Measurements from ENCODE around the gene VPS13A.
"Not testable (repeated sequence)": the region's sequence is repeated elsewhere in the genome, so short reads cannot be mapped to it uniquely, and the experiment has no call there.

The VPS13A gene

DNA sequence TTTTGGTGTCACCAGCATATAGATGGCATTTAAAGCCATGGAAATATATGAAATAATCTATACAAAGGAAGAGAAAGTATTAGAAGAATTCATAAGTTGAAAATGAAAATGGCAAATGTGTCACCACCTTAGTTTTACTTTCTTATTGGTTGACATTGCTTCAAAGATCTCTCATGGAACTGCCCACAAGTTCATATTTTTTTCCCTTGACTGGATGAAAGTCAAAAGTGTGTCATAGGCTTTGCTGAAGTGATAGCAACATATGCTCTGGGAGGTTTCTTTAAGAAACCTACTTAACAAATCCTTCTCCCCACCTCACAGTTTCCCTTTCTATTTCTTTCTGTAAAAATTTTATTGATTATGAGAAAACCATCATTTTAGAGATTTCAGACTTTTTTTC is 127.2 kb downstream of the VPS13A start:
- no peak for DNase-seq (ENCODE audit: low read depth in 2 of 3, low spot score in 1 of 3)

DNA sequence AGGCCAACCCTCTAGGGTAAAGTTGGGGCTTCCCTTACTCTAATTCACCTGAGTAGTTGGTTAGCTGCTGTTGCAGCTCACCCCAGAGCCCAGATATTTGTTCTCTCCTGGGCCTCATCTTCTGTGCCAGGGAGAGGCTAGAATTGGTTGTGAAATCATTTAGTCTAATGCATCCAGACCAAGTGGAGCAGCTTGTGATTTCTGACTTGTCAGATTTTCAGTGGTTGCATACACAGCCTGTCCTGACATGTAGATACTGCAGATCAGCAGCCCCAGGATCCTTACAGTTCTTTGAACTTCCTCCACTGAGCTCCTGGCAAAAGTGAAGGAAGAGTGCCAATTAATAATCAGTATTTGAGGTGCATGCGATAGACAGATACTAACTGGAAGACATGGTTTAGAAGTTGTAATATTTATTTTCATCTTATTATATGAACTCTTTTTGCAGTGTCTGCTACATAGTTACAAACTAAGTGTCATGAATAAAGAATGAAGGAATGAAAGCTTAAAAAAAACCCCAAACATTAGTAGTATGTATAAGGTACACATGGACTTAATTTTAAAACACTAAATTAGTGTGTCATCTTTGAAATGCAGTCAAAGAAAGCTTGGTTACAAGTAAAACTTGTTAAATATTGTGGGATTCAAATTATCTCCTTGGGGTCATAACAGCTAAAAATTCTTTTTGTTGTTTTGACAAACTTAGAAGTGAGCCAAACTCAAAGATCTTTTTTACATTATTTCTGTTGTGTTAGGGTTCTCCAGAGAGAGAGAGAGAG is 128.5 kb downstream of the VPS13A start:
- no peak for DNase-seq (ENCODE audit: low read depth in 2 of 3, low spot score in 1 of 3)

DNA sequence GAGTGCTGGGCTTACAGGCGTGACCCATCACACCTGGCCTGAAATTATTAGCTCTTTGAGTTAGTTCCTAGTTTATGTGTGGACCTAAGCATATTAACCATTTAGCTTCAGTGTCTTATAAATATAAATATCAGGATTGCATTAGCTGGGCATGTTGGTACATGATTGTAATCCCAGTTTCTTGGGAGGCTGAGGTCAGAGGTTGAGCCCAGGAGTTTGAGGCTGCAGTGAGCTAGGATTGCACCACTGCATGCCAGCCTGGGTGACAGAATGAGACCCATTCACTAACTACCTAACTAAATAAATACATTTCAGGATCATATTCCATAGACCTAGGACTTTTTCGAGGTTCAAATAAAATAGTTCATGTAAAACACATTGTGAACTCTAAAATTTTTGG is 129.8 kb downstream of the VPS13A start:
- DNase-seq (ENCODE audit: low read depth in 2 of 3, low spot score in 1 of 3): no peak

DNA sequence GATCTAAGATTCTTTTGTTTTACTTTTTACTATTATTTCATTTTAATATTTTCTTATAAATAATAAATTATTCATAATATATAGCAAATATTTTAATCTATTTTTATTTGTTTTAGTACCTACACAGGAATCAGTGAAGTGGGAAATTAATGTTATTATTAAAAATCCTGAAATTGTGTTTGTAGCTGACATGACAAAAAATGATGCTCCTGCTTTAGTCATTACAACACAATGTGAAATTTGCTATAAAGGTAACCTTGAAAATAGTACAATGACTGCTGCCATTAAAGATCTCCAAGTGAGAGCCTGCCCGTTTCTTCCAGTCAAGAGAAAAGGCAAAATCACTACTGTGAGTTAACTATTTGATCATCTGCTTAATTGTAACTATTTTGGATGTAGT is 138.7 kb downstream of the VPS13A start:
- no peak for DNase-seq (ENCODE audit: low read depth in 2 of 3, low spot score in 1 of 3)

DNA sequence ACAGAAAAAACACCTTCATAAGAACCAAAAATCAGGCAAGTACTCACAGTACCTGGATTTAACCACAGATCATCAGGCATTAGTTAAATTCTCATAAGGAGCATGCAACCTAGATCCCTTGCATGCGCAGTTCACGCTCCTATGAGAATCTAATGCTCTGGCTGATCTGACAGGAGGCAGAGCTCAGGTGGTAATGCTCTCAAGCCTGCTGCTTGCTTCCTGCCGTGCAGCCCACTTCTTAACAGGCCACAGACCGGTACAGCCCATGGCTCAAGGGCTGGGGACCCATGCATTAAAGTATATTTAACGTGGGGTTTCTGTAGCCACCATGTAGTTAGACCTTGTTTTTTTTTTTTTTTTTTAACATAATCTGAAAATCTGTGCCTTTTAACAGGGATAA is 147.7 kb downstream of the VPS13A start:
- no peak for DNase-seq (ENCODE audit: low read depth in 2 of 3, low spot score in 1 of 3)

DNA sequence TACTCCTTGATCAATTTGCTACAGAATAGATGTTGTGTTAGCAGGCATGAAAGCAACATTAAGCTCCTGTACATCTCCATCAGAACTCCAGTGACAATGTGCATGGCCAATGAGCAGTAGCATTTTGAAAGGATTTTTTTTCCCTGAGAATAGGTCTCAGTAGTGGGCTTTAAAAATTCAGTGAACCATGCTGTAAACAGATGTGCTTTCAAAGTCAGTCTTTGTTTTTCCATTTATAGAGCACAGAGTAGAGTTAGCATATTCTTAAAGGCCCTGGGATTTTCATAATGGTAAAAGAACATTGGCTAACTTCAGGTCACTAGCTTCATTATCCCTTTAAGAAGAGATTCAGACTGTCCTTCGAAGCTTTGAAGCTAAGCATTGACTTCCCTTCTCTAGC is 150.8 kb downstream of the VPS13A start:
- DNase-seq (ENCODE audit: low read depth in 2 of 3, low spot score in 1 of 3): no peak

DNA sequence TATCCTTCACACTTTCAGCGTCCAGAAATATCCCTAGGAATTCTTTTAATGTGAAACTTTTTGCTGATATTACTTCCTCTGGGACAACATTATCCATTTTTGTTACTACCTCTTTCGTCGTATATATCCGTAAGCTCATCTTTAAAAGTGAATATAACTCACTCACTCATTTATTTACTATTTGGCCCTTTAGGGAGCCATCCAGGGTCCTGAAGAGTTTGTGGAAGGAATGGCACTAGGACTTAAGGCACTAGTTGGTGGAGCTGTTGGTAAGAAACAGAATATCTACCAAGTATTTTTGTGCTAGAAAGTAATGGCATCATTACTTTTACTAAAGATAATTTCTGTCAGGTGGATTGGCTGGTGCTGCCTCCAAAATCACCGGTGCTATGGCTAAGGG is 192.7 kb downstream of the VPS13A start:
- DNase-seq (ENCODE audit: low read depth in 2 of 3, low spot score in 1 of 3): no peak

DNA sequence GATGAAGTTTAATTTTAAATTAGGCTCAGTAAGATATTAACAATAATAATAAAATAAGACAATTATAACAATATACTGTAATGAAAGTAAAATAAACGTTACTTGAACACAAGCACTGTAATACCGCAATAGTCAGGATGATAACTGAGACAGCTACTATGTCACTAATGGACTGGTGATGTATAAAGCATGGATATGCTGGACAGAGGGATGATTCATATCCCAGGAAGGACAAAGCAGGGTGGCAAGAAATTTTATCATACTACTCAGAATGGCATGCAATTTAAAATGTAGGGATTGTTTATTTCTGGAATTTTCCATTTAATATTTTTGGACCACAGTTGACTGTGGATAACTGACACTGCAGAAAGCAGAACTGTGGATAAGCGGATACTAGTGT is 196.9 kb downstream of the VPS13A start:
- DNase-seq (ENCODE audit: low read depth in 2 of 3, low spot score in 1 of 3): no peak

DNA sequence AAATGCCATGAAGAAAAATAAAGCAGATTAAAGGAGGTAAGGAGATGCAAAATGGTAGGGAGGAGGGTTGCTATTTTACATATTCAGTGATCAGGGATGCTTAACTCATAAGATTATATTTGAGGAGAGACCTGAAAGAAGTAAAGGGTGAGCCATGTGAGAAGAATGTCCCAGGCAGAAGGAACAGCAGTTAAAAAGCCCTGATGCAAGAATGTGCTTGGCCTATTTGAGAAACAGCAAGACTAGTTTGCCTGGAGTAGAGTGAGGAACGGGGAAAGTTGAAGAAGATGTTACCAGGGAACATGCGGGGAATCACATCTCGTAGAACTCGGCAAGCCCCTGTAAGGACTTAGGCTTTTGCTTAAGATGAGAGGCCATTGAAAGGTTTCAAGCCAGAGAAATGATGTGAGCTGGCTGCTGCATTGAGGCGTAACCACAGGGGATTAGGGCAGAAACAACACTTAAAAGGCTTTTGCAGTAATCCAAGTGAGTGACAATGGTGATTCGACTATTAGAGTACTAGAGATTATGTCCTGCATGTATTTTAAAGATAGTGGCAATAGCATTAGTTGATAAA is 198.7 kb downstream of the VPS13A start:
- DNase-seq (ENCODE audit: low read depth in 2 of 3, low spot score in 1 of 3): no peak

DNA sequence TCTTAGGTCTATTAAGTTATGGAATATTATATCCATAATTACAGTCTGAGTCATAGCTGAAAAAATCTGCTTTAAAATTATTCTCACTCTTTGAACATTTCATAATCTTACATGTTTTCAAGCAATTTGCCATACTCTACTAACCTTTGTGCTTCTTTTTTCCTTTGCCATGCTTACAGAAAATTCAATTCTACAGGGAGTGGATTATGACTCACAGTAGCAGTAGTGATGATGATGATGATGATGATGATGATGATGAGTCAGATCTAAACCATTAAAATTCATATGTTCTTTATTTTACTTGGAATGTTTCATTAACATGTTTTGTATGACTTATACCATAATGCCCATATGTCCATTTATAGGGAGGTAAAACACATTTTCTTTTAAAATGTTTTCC is 207.1 kb downstream of the VPS13A start:
- DNase-seq (ENCODE audit: low read depth in 2 of 3, low spot score in 1 of 3): no peak

DNA sequence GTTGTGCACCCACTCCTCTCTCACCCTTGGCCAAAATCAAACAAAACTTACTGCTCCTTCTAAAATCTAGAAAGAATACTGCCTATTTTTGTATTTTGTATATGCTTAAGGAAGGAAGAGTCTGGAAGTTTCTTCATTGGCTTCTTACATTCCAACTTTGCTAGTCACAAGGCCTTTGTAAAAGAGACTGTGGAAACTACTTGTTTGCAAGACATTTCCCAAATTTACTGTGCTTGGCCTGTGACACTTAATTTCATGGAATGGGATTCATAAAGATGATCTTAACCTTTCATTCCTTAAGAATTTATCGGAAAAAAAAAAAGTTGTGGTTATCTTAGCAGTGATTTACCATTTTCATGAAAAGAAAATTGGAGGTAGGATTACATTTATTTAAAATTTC is 208.9 kb downstream of the VPS13A start:
- DNase-seq (ENCODE audit: low read depth in 2 of 3, low spot score in 1 of 3): no peak

DNA sequence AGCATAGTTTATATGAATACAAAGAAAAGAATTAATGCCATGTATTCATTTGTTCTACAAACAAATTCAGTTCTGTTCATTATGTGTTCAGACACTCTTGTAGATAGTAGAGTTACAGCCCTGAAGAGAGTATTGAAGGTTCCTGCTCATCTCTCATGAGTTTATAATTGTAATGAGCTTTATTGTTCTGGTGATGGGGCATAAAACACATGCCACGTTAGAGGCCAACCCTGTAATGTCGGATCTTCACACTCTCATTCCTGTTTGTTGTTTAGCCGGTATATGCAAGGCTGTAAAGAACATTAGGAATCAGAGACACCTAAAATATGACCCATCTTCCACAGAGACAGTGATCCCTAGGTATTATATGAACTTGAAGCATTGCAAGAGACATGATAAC is 214.5 kb downstream of the VPS13A start:
- no peak for DNase-seq (ENCODE audit: low read depth in 2 of 3, low spot score in 1 of 3)

DNA sequence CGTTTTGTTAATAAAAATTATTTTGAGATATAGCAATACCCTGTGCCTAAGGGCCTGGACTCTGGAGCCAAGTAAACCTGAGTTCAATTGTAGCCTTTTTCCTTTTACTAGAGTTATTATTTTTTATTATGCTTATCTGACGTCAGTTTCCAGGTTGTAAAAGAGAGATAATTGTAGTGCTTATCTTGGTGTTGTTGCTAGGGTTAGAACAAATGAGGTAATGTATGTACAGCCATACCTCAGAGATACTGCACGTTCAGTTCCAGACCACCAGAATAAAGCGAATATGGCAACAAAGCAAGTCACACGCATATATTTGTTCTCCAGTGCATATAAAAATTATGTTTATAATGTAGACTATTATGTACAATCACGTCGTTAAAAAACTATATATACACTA is 215.0 kb downstream of the VPS13A start:
- DNase-seq (ENCODE audit: low read depth in 2 of 3, low spot score in 1 of 3): no peak

DNA sequence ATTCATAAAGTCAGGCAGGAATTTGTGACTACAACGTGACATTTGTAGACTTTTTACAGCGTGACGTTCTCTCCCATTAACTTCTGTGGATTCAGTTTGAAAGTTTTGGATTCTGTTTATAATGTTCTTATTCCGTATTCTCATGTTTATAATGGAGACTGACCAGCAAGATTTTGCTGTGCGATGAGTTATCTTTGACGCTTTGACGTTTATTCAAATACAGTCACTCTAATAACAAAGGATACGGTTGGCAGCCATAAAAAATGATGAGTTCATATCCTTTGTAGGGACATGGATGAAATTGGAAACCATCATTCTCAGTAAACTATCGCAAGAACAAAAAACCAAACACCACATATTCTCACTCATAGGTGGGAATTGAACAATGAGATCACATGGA is 221.2 kb downstream of the VPS13A start:
- not testable (repeated sequence) for DNase-seq (ENCODE audit: low read depth in 2 of 3, low spot score in 1 of 3)

DNA sequence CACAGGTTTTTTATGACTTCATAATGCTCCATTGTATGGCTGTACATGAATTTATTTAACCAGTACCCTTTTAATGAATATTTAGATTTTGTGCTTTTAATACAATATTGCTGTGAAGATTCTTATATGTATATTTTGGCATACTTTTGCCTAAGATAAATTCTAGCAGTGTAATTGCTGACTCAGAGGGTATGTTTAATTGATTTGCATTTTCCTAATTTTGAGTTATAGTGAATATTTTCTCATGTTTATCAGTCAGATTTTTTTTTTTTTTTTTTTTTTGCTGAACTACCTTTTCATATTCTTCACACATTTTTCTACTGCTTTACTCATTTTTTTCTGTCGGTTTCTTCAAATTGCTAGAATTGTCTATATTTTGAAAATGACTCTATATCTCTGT is 222.6 kb downstream of the VPS13A start:
- DNase-seq (ENCODE audit: low read depth in 2 of 3, low spot score in 1 of 3): no peak

DNA sequence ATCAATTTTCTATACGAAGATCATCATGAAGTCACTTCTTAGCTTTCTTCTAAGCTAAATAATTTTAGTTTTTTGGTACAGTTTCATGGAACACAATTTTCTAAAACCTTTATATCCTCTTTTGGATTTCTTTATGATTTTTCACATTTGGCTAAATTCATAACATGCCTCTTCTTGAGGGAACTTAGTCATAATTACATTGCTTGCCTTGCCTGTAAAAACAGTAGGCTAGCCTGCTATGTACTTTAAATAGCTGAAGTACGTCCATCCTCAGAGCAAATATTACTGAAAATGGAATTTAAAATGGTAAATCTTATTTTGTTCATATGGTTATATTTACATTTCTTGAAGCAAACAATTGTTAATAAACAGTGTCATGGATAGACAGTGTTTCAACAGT is 225.0 kb downstream of the VPS13A start:
- no peak for DNase-seq (ENCODE audit: low read depth in 2 of 3, low spot score in 1 of 3)

DNA sequence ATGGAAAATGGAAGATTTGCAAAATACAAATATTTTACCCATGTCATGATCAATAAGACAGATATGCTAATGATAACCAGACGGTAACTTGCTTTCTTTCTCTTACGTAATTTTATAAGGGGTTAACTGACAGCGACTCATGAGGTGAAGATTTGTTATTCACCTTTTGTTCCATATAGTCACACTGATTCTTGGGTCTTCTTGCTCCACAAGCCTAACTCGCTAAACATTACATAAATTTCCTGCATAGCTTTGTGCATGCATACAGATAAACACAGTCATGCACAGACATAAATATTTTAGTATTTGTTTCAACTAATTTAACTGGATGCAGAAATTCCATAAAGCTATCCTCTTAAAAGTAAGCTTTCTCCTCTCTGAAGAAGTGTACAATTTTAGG is 225.9 kb downstream of the VPS13A start:
- no peak for DNase-seq (ENCODE audit: low read depth in 2 of 3, low spot score in 1 of 3)

DNA sequence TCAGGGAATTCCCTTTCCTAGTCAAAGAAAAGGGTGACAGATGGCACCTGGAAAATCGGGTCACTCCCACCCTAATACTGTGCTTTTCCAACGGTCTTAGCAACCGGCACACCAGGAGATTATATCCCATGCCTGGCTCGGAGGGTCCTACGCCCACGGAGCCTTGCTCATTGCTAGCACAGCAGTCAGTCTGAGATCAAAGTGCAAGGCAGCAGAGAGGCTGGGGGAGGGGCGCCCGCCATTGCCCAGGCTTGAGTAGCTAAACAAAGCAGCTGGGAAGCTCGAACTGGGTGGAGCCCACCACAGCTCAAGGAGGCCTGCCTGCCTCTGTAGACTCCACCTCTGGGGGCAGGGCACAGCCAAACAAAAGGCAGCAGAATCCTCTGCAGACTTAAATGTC is 231.2 kb downstream of the VPS13A start:
- DNase-seq (ENCODE audit: low read depth in 2 of 3, low spot score in 1 of 3): not testable (repeated sequence)

DNA sequence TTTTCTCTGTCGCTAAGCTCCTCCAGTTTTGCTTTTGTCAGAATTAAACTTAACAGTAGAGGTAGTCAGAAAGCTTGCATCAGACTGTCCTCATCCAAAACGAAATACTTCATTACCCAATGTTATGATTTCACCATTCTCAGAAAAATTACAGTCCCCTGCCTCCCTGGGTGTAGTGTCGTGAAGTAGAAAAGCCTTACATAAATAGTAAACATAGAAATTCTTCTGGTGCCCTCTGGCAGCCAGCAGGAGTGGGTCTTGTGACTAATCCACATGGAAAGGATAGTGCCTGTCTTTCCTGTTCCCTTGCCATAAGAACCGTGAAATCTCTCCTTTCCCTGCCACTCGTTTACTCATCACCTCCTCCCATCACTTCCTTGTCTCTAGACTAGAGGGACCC is 240.2 kb downstream of the VPS13A start:
- no peak for DNase-seq (ENCODE audit: low read depth in 2 of 3, low spot score in 1 of 3)

DNA sequence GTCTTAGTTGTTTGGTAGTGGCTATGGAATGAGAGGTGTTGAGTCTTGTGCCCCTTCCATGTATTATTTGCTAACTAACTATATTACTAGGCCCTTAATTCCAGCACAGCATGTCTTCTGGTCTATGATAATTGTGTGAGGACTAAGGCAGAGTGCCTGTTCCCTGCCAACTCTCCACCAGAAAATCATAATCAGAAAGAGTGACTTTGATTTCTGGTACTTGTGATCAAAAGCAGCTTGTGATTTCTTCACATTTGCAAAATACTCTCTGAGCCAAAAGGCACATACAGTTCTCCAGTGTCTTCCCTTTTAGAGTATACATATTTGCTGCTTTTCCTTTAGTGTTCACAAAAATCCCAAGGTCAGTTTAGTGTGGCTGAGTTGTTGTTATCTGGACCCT is 240.9 kb downstream of the VPS13A start:
- DNase-seq (ENCODE audit: low read depth in 2 of 3, low spot score in 1 of 3): no peak

DNA sequence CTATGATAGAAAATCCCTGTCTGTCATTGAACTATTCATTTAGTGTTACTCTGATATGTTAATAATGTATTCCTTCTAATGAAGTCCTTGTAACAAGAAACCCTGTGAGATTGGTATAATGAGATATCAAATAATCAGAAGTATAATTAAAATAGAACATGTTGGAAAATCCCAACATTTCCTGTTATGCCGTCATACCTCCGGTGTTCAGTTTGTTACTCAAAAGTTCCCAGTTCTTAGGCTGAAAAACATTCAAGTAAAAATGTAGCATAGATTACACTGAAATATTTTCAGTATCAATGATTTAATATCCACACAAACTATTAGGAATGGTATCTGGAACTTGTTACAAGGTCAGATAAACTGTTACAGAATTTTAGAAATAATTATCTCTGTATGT is 243.3 kb downstream of the VPS13A start:
- DNase-seq (ENCODE audit: low read depth in 2 of 3, low spot score in 1 of 3): no peak

DNA sequence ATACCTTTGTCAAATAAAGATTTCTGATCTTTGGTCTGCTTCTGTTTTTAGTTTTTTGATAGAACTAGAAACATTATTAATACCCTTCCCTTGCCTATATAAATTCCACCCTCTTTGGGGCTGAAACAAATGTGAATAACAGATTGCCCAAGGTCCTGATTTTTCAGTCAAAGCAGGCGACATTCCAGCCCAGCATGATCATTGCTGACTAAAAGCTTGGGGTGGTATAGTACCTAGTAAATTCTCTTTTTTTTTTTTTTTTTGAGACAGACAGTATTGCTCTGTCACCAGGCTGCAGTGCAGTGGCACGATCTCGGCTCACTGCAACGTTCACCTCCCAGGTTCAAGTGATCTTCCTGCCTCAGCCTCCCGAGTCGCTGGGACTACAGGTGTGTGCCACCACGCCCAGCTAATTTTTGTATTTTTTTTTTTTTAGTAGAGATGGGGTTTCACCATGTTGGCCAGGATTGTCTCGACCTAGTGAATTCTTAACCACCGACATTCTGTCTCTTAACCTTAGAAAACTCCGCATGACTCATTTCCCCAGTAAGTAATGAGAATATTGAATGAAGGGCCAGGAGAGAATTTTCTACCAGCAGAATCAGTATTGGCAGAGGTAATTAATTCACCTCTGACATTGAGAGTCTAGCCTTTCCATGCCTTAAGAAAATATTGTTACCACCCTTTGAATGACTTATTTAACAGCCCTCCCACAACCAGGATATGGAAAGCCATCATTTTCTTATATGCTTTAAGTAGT is 244.4 kb downstream of the VPS13A start:
- no peak for DNase-seq (ENCODE audit: low read depth in 2 of 3, low spot score in 1 of 3)
